ENCODE measurements around the gene PEX1.
"Not testable (repeated sequence)": the region's sequence is repeated elsewhere in the genome, so short reads cannot be mapped to it uniquely, and the experiment has no call there.

PEX1 gene

GRCh38 chr7:92503767-92504166, 24.6 kb downstream of the PEX1 start:
- DNase-seq, result no peak

- DNase-seq, result no peak
Measured at GRCh38 chr7:92498557-92498956, 29.8 kb downstream of the PEX1 start.

DNA sequence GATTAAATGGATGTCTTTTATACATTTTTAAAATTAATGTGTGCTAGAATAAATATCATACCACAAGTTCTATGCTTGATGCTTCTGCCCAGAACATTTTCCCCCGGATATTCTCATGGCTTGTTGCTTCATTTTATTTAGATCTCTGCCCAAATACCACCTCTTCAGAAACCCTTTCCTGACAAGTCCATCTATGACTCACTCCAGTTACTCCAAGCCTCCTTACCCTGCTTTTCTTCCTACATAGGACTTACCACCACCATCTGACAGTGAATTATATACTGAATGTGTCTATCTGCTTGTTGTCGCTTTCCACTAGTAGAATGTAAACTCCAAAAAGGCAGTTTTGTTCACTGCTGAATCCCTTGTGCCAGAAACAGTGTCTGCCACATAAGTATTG, 31.4 kb downstream of the PEX1 start:
- no peak for DNase-seq

DNA sequence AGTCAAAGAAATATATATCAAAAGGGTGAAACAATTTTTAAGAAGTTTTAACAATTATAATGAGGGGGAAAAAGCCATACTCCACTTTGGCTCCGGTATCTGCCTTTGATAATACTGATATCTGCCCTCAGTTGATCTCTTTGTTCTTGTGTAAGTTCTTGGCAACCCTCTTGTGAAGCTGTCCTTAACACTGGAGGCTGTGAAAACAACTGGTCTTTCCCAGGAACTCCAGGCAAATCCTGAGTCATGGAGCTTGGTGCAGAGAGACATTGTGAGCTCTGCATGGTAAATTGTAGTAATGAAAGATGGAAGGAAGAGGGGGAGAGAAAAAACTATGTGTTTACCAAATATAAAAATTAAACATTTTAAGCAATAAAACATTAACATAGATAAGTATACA, 38.7 kb downstream of the PEX1 start:
- DNase-seq, result no peak

GRCh38 chr7:92487804-92488203, 40.5 kb downstream of the PEX1 start:
- DNase-seq, result no peak

DNA sequence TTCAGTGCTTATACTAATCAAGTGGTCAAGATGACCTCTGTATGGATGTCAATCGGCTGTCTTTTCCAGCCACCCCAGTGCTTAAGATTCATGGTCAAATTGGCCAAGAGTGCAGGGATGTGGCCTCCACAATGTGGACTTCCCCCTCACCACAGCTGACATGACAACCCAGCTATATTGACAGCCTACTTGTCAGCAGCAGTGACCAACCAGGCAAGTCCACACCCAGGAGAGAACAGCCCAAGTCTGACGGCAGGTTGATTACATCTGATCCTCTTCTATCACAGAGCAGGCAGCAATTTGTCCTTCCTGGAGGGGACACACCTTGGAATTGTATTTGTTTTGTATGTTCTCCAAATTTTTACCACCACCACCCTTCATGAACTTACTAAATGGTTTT, 42.3 kb downstream of the PEX1 start:
- DNase-seq, result no peak

DNA sequence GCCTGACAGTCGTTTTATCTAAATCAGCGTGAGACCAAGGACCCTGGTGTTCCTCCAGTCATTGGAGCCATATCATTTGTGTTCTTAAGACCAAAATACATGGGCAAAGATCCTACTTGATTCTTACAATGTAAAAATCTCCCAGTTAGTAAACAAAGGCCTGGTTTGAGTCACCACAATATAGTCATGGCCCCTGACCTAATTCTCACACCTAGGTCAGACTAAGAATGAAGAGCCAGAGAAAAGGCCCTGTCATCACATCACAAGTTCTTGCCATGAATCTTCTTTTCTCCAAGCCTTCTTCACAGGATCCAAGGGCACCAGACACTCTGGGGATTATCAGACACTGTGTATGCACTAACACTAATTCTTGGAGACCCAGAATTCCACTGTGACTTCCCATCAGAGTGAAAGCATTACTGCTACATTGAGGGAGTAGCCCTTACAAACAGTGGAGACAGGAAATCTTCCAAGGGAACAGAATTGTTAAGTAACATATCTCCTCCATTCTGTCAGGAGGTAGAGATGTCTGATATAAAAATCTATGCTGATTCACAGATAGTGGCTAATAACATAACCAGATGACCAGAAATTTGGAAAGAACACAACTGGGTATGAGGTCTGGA, 42.9 kb downstream of the PEX1 start:
- DNase-seq, result no peak

DNA sequence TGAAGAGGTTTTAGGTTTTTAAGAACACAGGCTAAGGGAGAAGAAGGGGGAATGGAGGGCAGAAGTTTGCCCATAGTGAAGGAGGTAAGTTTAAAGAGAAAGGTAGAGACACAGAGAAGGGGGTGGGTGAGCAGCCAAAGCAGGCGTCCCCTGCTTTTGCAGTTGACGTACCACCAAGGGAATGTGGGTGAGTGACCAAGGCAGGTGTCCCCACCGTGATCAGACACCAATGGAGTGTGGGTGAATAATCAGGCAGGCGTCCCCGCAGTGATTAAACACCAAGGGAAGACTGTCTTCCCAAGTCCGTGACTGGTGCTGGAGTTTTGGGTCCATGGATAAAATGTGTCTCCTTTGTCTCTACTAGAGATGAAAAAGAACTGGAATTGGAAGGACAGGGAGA, 44.1 kb downstream of the PEX1 start:
- DNase-seq, result not testable (repeated sequence)

- not testable (repeated sequence) for DNase-seq
Measured at GRCh38 chr7:92483624-92484023, 44.7 kb downstream of the PEX1 start.

DNA sequence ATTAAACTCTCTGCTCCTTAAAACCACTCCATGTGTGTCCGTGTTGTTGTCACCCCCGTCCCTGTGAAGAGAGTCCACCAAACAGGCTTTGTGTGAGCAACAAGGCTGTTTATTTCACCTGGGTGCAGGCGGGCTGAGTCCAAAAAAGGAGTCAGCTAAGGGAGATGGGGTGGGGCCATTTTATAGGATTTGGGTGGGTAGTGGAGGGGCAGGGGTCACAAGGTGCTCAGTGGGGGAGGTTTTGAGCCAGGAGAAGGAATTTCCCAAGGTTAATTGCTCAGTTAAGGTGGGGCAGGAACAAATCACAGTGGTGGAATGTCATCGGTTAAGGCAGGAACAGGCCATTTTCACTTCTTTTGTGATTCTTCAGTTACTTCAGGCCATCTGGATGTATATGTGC, 49.2 kb downstream of the PEX1 start:
- not testable (repeated sequence) for DNase-seq

- DNase-seq, result no peak
Measured at GRCh38 chr7:92478711-92479110, 49.6 kb downstream of the PEX1 start.

GRCh38 chr7:92478095-92478494, 50.2 kb downstream of the PEX1 start:
- DNase-seq, result no peak

- not testable (repeated sequence) for DNase-seq
Measured at GRCh38 chr7:92477681-92478080, 50.6 kb downstream of the PEX1 start, which contains the start of gene ERVW-1. ERVW-1 (minus strand) TSS chr7:92477946; CDS start chr7:92470381, 7,565 bp downstream.

DNA sequence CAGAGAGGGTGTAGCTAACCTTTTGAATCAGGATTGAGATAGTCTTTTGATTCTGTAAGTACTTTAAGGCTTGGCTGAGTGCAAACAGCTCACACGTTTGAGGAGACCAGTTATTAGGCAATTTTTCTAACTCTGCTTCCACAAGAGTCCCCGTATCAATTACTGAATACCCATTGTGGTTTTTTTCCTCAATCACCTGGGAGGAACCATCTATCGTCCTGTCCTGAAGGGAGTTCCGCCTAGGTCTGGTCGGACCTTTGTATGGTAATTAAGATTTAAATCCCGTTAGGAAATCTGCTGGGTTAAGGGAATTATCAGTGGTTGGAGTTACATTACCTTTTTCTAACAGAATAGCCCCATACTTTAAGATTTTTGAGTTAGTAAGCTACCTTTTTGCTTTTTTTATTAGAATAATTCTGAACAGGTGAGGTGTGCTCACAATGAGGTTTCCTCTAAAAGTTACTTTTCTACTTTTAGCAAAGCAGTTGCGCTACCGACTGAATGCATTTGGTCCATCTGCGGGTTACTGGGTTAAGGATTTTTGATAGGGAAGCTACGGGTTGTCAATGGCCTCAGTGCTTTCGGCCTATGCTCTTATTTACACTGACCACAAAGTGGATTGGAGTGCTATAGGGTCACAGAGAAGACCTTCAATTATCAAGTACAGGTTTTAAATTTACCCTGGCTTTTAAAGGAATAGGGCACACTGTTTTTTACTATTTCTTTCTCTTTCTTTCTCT, 52.3 kb downstream of the PEX1 start:
- not testable (repeated sequence) for DNase-seq

- not testable (repeated sequence) for DNase-seq
Measured at GRCh38 chr7:92475261-92475770, 53.0 kb downstream of the PEX1 start.

DNA sequence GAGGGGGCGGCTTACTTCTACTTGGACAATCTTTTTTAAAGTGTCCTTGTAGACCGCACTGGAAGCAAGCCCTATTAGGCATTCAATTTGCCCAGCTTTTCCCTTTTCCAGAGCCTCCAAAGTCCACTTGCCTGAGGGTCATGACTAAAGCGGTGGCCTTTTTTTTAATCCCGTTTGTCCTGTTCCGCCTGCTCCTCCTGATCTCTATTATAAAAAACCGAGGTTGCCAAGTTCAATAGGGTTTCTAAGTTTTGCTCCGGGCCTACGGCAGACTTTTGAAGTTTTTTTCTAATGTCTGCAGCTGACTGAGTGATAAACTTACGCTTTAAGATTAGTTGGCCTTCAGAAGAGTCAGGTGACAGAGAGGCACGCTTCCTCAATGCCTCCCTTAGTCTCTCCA, 54.3 kb downstream of the PEX1 start:
- DNase-seq, result not testable (repeated sequence)

DNA sequence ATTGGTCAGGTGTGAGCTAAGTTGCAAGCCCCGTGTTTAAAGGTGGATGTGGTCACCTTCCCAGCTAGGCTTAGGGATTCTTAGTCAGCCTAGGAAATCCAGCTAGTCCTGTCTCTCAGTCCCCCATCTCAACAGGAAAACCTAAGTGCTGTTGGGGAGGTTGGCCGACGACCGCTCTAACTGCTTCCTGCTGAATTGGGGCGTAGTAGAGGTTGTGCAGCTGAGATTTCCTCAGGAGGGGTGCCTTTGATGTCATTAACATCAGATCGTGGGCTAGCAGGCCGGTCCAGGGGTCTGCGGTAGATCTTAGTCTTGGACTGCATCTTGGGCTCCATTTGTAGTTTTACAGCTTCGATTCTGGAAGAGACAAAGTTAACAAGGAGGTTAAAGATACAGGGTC, 59.7 kb downstream of the PEX1 start:
- not testable (repeated sequence) for DNase-seq

DNA sequence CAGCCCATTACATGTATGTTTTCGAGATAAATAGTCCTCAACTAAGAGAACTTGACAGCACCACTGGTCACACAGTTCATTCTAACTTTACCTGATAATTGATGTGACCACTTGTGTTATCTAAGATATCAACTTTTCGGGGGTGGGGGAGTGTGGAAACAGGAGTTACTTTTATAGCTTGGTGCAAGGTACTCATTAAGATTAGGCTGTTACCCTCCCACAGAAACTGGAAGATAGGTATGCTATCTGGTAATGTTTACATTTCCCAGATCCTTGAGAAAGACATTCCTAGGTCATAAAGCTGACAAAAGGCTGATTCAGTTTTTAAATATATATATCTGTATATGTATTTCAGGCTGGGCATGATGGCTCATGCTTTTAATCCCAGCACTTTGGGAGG, 61.6 kb downstream of the PEX1 start:
- no peak for DNase-seq

DNA sequence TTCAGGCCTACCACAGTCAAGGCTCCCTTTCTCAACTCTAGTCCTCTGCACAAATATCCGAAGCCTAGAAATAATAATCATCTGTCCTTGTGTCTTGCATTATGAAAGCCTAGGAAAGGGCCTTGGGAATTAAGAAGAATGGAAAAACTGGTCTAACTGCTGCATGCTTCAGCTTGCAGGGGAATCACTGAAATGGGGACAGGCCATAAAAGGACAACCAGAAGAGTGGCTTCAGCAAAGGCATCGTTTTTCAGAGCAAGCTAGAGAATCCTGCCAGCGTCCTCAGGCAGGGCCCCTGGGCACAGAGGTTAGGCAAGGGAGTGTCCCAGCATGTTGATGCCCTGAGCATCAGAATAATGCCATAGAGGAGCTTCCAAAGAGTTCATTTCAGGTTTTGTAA, 63.8 kb downstream of the PEX1 start:
- no peak for DNase-seq

DNA sequence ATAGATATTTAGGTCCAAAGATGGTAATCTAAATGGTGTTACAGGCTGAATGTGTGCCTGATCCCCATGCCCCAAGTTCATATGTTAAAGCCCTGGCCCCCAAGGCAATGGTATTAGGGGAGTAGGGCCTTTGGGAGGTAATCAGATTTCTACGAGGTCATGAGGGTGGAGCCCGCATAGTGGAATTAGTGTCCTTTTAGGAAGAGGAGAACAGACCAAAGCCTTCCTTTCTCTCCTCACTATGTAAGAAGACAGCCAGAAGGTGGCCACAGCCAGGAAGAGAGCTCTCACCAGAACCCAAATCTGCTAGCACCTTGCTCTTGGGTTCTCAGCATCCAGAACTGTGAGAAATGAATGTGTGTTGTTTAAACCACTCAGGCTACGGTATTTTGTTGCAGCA, 65.8 kb downstream of the PEX1 start:
- DNase-seq, result no peak

DNA sequence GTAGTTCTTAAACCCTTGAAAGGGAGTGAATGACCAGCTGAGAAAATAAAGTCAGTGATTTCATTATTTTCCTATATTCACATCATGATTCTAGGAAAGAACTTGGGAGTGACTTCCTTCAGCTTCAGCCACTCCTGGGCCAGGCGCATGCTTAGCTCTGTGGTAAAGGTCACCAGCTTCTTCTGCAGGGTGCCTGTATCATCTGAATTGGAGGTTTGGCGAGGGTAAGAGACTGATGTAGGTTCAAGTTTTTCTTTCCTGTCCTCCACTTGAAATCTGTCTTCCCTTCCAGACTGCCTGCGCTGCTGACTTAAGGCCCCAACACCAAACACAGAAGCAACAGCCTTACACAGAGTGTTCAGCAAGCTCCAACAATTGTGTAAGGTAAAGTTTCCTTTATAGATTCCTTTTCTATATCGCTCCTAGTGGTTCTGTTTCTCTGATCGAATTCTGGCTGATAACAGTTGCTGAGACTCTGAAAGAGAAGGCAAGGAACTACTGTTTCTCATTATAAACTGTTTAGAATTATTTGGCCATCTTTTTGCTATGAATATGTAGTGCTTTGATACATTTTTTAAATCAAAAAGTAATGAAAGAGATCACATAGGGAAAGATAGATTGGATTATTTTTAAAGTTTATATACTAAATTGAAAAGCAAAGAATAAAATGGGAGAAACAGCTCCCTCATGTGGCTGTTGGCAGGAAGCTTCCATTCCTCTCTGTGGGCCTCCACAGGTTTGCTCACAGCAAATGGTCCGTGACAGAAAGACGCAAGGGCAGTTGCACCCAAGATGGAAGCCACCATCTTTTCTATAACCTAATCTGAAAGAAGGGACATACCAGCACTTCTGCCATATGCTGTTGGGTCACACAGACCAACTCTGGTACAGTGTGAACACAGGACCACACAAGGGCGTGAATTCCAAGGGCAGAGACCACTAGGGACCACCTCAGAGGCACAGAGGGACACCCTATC, 67.0 kb downstream of the PEX1 start:
- no peak for DNase-seq

GRCh38 chr7:92460510-92460909, 67.8 kb downstream of the PEX1 start:
- DNase-seq, result no peak

GRCh38 chr7:92460109-92460508, 68.2 kb downstream of the PEX1 start:
- no peak for DNase-seq
